Measurements from ENCODE around the gene NKX6-1. TPM values are rescaled to one million over a fixed set of nuclear protein-coding genes. Genes with fewer than 3 reads are reported as not detected.

The NKX6-1 gene
- total RNA-seq: under 1 TPM in 3 of 6 donors, not detected in 3; 0.11 to 0.69 (median 0.17) TPM

DNA sequence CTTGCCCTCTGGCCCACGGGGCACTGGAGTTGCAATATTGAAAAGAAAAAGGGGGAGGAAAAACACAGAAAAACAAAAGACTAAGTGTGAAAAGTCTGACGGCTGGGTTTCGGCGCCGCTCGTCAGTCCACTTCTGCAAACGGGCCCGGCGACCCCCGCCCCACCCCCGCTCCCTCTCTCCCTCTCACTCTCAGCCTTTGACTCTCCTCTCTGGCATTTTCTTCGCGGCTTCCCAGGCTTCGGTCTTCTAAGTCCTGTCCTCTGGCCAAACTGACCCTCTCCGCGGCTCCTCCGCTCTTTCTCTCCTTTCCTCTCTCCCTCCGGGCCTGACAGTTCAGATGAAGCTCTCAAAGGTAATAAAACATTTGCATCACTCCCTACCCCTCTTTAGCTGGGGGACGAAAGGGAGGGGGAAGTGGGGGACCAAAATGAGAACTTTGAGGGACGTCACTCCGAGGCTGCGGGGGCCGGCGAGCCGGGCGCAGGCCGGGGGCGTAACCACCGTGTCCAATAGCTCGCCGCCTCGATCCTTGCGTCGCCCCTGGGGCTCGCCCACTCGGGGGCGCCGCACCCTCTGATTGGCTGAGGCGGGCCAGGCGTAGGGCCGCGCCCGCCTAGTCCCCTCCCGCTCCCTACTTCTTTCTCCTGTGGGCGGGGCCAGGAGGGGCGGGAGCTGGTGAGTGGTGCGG lies at the start of gene NKX6-1:
NKX6-1 (minus strand) TSS at position 358 of the 689 bp plus-strand sequence. CDS start 1,064 bp downstream, outside the sequence.
- H3K4me3 ChIP-seq: peak within 1 kb of the TSS; percentile 3 to 44 (median 32)
- ATAC-seq (ENCODE audit: low FRiP score in 2 of 2) (peak; percentile 60 to 94), DNase-seq (peak in 1 of 2 donors; percentile 91)
- WGBS, 2 donors: 5 to 6% methylated on average over 28 to 41 of the region's 47 CpGs
- peaks cover 25 to 38% (median 31%) of the 10 kb centered on the region in 4 donors for H3K4me1 ChIP-seq
- no peak for TF ChIP-seq POLR2AphosphoS5 (IDR thresholded peaks at IDR 0.05)
- TF ChIP-seq, protein P1, sequence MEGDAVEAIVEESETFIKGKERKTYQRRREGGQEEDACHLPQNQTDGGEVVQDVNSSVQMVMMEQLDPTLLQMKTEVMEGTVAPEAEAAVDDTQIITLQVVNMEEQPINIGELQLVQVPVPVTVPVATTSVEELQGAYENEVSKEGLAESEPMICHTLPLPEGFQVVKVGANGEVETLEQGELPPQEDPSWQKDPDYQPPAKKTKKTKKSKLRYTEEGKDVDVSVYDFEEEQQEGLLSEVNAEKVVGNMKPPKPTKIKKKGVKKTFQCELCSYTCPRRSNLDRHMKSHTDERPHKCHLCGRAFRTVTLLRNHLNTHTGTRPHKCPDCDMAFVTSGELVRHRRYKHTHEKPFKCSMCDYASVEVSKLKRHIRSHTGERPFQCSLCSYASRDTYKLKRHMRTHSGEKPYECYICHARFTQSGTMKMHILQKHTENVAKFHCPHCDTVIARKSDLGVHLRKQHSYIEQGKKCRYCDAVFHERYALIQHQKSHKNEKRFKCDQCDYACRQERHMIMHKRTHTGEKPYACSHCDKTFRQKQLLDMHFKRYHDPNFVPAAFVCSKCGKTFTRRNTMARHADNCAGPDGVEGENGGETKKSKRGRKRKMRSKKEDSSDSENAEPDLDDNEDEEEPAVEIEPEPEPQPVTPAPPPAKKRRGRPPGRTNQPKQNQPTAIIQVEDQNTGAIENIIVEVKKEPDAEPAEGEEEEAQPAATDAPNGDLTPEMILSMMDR (IDR thresholded peaks at IDR 0.05): no peak
- no peak for TF ChIP-seq EP300 (IDR thresholded peaks at IDR 0.05)
- no peak for TF ChIP-seq POLR2A (IDR thresholded peaks at IDR 0.05)
- peaks cover 2 to 92% (median 63%) of the 10 kb centered on the region in 4 donors for H3K27me3 ChIP-seq
- no peaks in the 10 kb centered on the region for H3K36me3 ChIP-seq
- no peak within 1 kb of the TSS for H3K27ac ChIP-seq
- H3K9me3 ChIP-seq: peaks cover 0 to 3% (median 0%) of the 10 kb centered on the region in 4 donors

DNA sequence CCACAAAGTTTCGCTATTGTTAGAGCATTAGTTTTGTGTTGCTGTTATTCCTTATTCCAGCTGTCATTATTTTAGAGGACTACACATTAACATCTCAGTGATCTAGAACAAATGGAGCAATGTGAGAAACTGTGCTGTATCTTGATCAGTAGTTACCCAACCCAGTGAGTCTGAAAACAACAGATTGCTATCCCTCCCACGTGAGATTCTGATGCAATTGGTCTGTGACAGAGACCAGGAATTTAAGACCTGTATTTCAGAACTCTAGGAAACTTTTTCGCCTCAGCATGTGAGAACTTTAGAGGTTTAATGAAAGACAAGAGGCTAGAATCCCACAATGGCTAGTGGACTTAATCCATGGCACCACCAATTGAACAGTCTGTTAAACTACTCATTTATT lies 48.1 kb upstream of the NKX6-1 start:
- DNase-seq: no peak
- WGBS, 2 donors: 79 to 86% methylated on average over 3 of the region's 3 CpGs
- H3K27ac ChIP-seq: no peak overlapping the region
- H3K4me3 ChIP-seq: no peak overlapping the region
- ATAC-seq (ENCODE audit: low FRiP score in 2 of 2): no peak
- no peaks in the 10 kb centered on the region for H3K4me1 ChIP-seq
- no peaks in the 10 kb centered on the region for H3K9me3 ChIP-seq
- TF ChIP-seq POLR2A (IDR thresholded peaks at IDR 0.05): no peak
- no peaks in the 10 kb centered on the region for H3K27me3 ChIP-seq
- no peaks in the 10 kb centered on the region for H3K36me3 ChIP-seq

DNA sequence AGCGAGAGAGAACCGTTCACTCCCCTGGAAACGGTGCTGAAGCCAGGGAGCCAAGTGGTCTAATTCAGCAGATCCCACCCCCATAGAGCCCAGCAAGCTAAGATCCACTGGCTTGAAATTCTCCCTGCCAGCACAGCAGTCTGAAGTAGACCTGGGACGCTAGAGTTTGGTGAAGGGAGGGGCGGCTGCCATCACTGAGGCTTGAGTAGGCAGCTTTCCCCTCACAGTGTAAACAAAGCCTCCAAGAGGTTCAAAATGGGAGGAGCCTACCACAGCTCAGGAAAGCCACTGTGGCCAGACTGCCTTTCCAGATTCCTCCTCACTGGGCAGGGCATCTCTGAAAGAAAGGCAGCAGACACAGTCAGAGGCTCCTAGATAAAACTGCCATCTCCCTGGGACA lies 46.0 kb upstream of the NKX6-1 start:
- Histone ChIP-seq H3K27ac (no peak overlapping the region), H3K4me1 (no peaks in the 10 kb centered on the region), H3K9me3 (no peaks in the 10 kb centered on the region), H3K36me3 (no peaks in the 10 kb centered on the region), H3K27me3 (no peaks in the 10 kb centered on the region), H3K4me3 (no peak overlapping the region)
- DNase-seq (no peak), ATAC-seq (ENCODE audit: low FRiP score in 2 of 2) (no peak)
- no peak for TF ChIP-seq POLR2A (IDR thresholded peaks at IDR 0.05)
- no peak for TF ChIP-seq POLR2AphosphoS5 (IDR thresholded peaks at IDR 0.05)
- no peak for TF ChIP-seq EP300 (IDR thresholded peaks at IDR 0.05)
- TF ChIP-seq, protein P1 (IDR thresholded peaks at IDR 0.05): no peak
- WGBS, 2 donors: 65% methylated on average over 5 of the region's 5 CpGs; no CpG with 5 or more reads in 1 of the 2 donors

DNA sequence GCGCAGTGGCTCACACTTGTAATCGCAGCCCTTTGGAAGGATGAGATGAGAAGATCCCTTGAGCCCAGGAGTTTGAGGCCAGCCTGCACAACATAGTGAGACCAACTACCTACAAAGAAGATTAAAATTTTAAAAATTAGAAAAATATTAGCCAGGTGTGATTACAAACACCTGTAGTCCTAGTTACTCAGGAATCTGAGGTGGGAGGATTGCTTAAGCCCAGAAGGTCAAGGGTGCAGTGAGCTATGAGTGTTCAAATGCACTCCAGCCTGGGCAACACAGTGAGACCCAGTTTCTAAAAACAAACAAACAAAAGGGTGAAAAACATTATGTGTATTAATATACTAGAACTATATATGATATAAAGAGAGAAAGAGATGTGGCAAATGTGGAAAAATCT lies 36.8 kb upstream of the NKX6-1 start:
- ATAC-seq (ENCODE audit: low FRiP score in 2 of 2) (no peak), DNase-seq (no peak)
- Histone ChIP-seq H3K27ac (no peak overlapping the region), H3K27me3 (no peaks in the 10 kb centered on the region), H3K9me3 (no peaks in the 10 kb centered on the region), H3K36me3 (no peaks in the 10 kb centered on the region), H3K4me1 (no peaks in the 10 kb centered on the region), H3K4me3 (no peak overlapping the region)
- no peak for TF ChIP-seq POLR2A (IDR thresholded peaks at IDR 0.05)
- TF ChIP-seq POLR2AphosphoS5 (IDR thresholded peaks at IDR 0.05): no peak
- TF ChIP-seq, protein P1 (IDR thresholded peaks at IDR 0.05): no peak
- TF ChIP-seq EP300 (IDR thresholded peaks at IDR 0.05): no peak
- WGBS, 2 donors: 94 to 97% methylated on average over 2 of the region's 2 CpGs

DNA sequence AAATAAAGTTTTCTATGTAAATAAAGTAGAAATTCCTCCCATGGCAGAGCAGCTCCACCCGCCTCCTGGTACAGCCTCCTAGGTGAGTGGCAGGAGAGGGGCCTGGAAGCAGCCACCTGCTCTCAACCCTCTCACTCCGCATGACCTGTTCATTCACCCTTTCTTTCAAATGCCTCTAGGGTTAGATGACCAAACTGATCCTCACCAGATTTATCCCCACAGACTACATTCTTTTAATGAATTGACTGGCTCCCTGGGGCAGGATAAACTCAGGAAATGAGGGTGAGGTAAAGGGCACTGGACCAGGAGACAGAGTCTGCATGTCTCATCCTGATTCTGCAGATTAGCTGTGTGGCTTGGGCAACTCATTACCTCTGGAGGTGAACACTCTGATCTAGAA lies 32.6 kb upstream of the NKX6-1 start:
- DNase-seq (no peak), ATAC-seq (ENCODE audit: low FRiP score in 2 of 2) (no peak)
- no peak overlapping the region for H3K27ac ChIP-seq
- WGBS, 2 donors: 71 to 89% methylated on average over 2 of the region's 2 CpGs
- TF ChIP-seq, protein P1 (IDR thresholded peaks at IDR 0.05): no peak
- TF ChIP-seq POLR2A (IDR thresholded peaks at IDR 0.05): no peak
- TF ChIP-seq EP300 (IDR thresholded peaks at IDR 0.05): no peak
- no peak for TF ChIP-seq POLR2AphosphoS5 (IDR thresholded peaks at IDR 0.05)
- no peaks in the 10 kb centered on the region for H3K9me3 ChIP-seq
- H3K36me3 ChIP-seq: no peaks in the 10 kb centered on the region
- H3K4me3 ChIP-seq: no peak overlapping the region
- H3K27me3 ChIP-seq: no peaks in the 10 kb centered on the region
- H3K4me1 ChIP-seq: no peaks in the 10 kb centered on the region
